A549 (cell line): ENCODE data around the gene CCNQ. TPM values are rescaled to one million over a fixed set of nuclear protein-coding genes. Genes with fewer than 3 reads are reported as not detected.

Source experiments
- ATAC-seq, 2 experiments: fragments of 200-7000 bp in 1 of 2; fragments of >200 bp in 1 of 2; cut with Nextera tagmentation in 1 of 2; cut with Tn5 transposase in 1 of 2; 3 replicates each; pipeline versions ENCODE4 v1.8.0 to v1.9.1; 2018 to 2020; ENCODE audit warnings: mild to moderate bottlenecking in 1 of 2, moderate library complexity in 1 of 2
- CTCF ChIA-PET: fragments of 300-600 bp; sonication (Branson Sonifier 250); formaldehyde crosslinking; extraction: SDS; loops from one replicate; lab custom pipeline; 2021; ENCODE audit warnings: antibody characterized with exemption, inconsistent platforms; lab: Yijun Ruan, JAX
- POLR2A ChIA-PET: fragments of 350-600 bp; formaldehyde crosslinking; extraction: SDS; loops from one replicate; lab custom pipeline; 2021; ENCODE audit warnings: antibody characterized with exemption, inconsistent platforms; lab: Yijun Ruan, JAX
- DNase-seq, 2 experiments: peaks; one replicate each; pipeline versions ENCODE4 v3.0.0 to v3.0.0-alpha.2; 2011 to 2016; ENCODE audit warnings: low read depth in 1 of 2, low spot score in 1 of 2
- FAIRE-seq: peaks from 2 replicates; lab custom pipeline; 2011; peaks lifted over from hg19 to GRCh38; lab: Jason Lieb, UNC
- H3K27ac ChIP-seq, 2 experiments: fragments of >200 bp; sonication (Bioruptor Twin); formaldehyde crosslinking; 3 replicates each; pipeline ENCODE4 v1.5.1; 2016 to 2017
- H3K4me1 ChIP-seq: fragments of >200 bp; sonication (Bioruptor Twin); formaldehyde crosslinking; 3 replicates; pipeline ENCODE4 v1.6.1; 2016
- H3K4me2 ChIP-seq: fragments of >200 bp; sonication (Bioruptor Twin); formaldehyde crosslinking; 3 replicates; pipeline ENCODE4 v1.6.1; 2016
- H3K4me3 ChIP-seq: fragments of >200 bp; sonication (Bioruptor Twin); formaldehyde crosslinking; 3 replicates; pipeline ENCODE4 v1.5.1; 2016
- H3K9me3 ChIP-seq: fragments of >200 bp; sonication (Bioruptor Twin); formaldehyde crosslinking; 3 replicates; pipeline ENCODE4 v1.6.1; 2016
- BHLHE40 ChIP-seq: IDR thresholded peaks from 2 replicates; pipeline ENCODE4 v1.6.1; 2012; ENCODE audit warnings: low read depth, low read length, inconsistent platforms
- CBX8 ChIP-seq: fragments of 200-600 bp; sonication (generic); IDR thresholded peaks from 2 replicates; pipeline ENCODE4 v1.6.1; 2016
- CEBPB ChIP-seq, 2 experiments: fragments of >200 bp in 1 of 2; sonication (Bioruptor Twin) in 1 of 2; formaldehyde crosslinking in 1 of 2; IDR thresholded peaks; 2 replicates each; pipeline ENCODE4 v1.6.1; 2012 to 2016
- CHD4 ChIP-seq: fragments of 200-600 bp; sonication (generic); IDR thresholded peaks from 2 replicates; pipeline ENCODE4 v1.6.1; 2016; ENCODE audit warnings: antibody characterized with exemption, mild to moderate bottlenecking, borderline replicate concordance
- CTCF ChIP-seq: fragments of >200 bp; sonication (Bioruptor Twin); formaldehyde crosslinking; IDR thresholded peaks from 3 replicates; pipeline ENCODE4 v1.5.1; 2016
- EHMT2 ChIP-seq: fragments of 200-600 bp; sonication (generic); IDR thresholded peaks from 2 replicates; pipeline ENCODE4 v1.6.1; 2016; ENCODE audit warnings: antibody characterized with exemption, low read depth, mild to moderate bottlenecking, moderate library complexity
- ELK1 ChIP-seq: fragments of 150-350 bp; IDR thresholded peaks from 2 replicates; pipeline ENCODE4 v1.6.1; 2014; ENCODE audit warnings: low read depth, mild to moderate bottlenecking, low read length
- HDAC2 ChIP-seq: fragments of 200-600 bp; sonication (generic); IDR thresholded peaks from 2 replicates; pipeline ENCODE4 v1.6.1; 2016
- HEYL ChIP-seq: fragments of 250-450 bp; sonication (Bioruptor Pico); IDR thresholded peaks from 2 replicates; pipeline ENCODE4 v1.8.0; 2021; ENCODE audit warnings: mild to moderate bottlenecking, moderate library complexity
- HOXB5 ChIP-seq: fragments of 250-450 bp; sonication (Bioruptor Pico); IDR thresholded peaks from 2 replicates; pipeline ENCODE4 v1.5.0; 2020; ENCODE audit warnings: mild to moderate bottlenecking, moderate library complexity
- JUN ChIP-seq, 2 experiments: fragments of >200 bp; sonication (Bioruptor Twin); formaldehyde crosslinking; IDR thresholded peaks; 2 replicates in 1 of 2; 3 replicates in 1 of 2; pipeline ENCODE4 v1.6.1; 2016 to 2017
- JUNB ChIP-seq: fragments of >200 bp; sonication (Bioruptor Twin); formaldehyde crosslinking; IDR thresholded peaks from 2 replicates; pipeline ENCODE4 v1.6.1; 2016
- MYC ChIP-seq: IDR thresholded peaks from 2 replicates; pipeline ENCODE4 v1.6.1; 2012; ENCODE audit warnings: mild to moderate bottlenecking, inconsistent platforms, low read length, improper control_type of control experiment, borderline replicate concordance
- NPAS2 ChIP-seq: fragments of 250-450 bp; sonication (Bioruptor Pico); IDR thresholded peaks from 2 replicates; pipeline ENCODE4 v1.8.0; 2022; ENCODE audit warnings: mild to moderate bottlenecking, moderate library complexity, borderline replicate concordance
- NR3C1 ChIP-seq: fragments of >200 bp; sonication (Bioruptor Twin); formaldehyde crosslinking; IDR thresholded peaks from 3 replicates; pipeline ENCODE4 v1.6.1; 2017
- PHF8 ChIP-seq: fragments of 200-600 bp; sonication (generic); IDR thresholded peaks from 2 replicates; pipeline ENCODE4 v1.6.1; 2016; ENCODE audit warnings: low read depth, mild to moderate bottlenecking, antibody characterized with exemption, moderate library complexity, borderline replicate concordance
- POLR2A ChIP-seq: IDR thresholded peaks from 2 replicates; pipeline ENCODE4 v1.6.1; 2012; ENCODE audit warnings: mild to moderate bottlenecking, low read length
- POLR2AphosphoS2 ChIP-seq: conservative IDR thresholded peaks from 2 replicates; pipeline ENCODE4 v1.6.1; 2012; ENCODE audit warnings: low read length, improper control_type of control experiment, inconsistent platforms
- RAD21 ChIP-seq, 2 experiments: fragments of >200 bp in 1 of 2; sonication (Bioruptor Twin) in 1 of 2; formaldehyde crosslinking in 1 of 2; IDR thresholded peaks in 1 of 2; conservative IDR thresholded peaks in 1 of 2; 2 replicates in 1 of 2; 3 replicates in 1 of 2; pipeline ENCODE4 v1.6.1; 2012 to 2018; ENCODE audit warnings: inconsistent platforms in 1 of 2
- RARB ChIP-seq: fragments of 250-450 bp; sonication (Bioruptor Pico); IDR thresholded peaks from 2 replicates; pipeline ENCODE4 v1.8.0; 2021; ENCODE audit warnings: mild to moderate bottlenecking, moderate library complexity
- SMC3 ChIP-seq: fragments of >200 bp; sonication (Bioruptor Twin); formaldehyde crosslinking; IDR thresholded peaks from 3 replicates; pipeline ENCODE4 v1.6.1; 2018; ENCODE audit warnings: inconsistent platforms
- SREBF2 ChIP-seq: fragments of 450-650 bp; IDR thresholded peaks from 2 replicates; pipeline ENCODE4 v1.6.1; 2014; ENCODE audit warnings: mild to moderate bottlenecking, moderate library complexity
- ZNF302 ChIP-seq: fragments of 250-450 bp; sonication (Bioruptor Pico); IDR thresholded peaks from 2 replicates; pipeline ENCODE4 v1.9.0; 2021; ENCODE audit warnings: inconsistent platforms, mild to moderate bottlenecking, moderate library complexity
- ZSCAN20 ChIP-seq: fragments of 250-450 bp; sonication (Bioruptor Pico); IDR thresholded peaks from 2 replicates; pipeline ENCODE4 v1.8.0; 2022; ENCODE audit warnings: mild to moderate bottlenecking, moderate library complexity
- WGBS: methylation state at CpG from one replicate; pipeline ENCODE4 v1.1.6; 2017; ENCODE audit errors: missing lambda C conversion rate; 5-methylcytosine and 5-hydroxymethylcytosine counted together
- polyA plus RNA-seq, 4 experiments: library from polyadenylated mRNA; depleted of rRNA in 3 of 4; stranded (reverse); fragments of >200 nt; fragmentation: RNase III in 1 of 4; extraction: RNeasy Plus Mini Kit Qiagen cat#74134 plus additional on column Dnase treatment in 1 of 4; gene quantifications; 2 replicates in 3 of 4; 3 replicates in 1 of 4; pipeline ENCODE4 v1.2.3, GENCODE V29; 2011 to 2017
- TF ChIP-seq, protein P1 (sequence below): fragments of 450-650 bp; IDR thresholded peaks from 2 replicates; pipeline ENCODE4 v1.6.1; 2014; ENCODE audit warnings: antibody characterized with exemption
- TF ChIP-seq, protein P2 (sequence below): fragments of 250-450 bp; sonication (Bioruptor Pico); IDR thresholded peaks from 2 replicates; pipeline ENCODE4 v1.5.0; 2021; ENCODE audit warnings: mild to moderate bottlenecking, moderate library complexity, borderline replicate concordance
- TF ChIP-seq, protein P3 (sequence below): fragments of >200 bp; sonication (Bioruptor Twin); formaldehyde crosslinking; IDR thresholded peaks from 3 replicates; pipeline ENCODE4 v1.6.1; 2016

The CCNQ gene
- polyA plus RNA-seq, 2 of the 4 experiments (the other 2 are of a cell fraction), result 25.6 to 32.0 TPM

DNA sequence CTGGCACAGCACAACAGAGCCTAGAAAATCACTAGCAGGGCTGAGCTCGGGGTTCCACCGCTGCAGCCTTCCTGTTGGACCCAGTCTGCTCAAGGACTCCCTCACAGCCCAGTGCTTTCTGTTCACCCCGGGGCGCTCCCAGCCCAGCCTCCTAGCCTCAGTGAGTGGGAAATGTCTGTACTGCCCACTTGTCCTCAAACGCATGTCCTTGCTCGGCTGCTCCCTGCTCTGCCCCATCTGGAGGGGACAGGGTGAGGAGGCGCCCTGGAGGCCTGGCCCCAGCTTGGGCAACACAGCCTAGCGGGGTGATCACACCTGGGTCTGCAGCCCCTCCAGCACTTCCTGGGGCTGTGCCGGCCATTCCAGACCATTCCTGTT lies 11.9 kb upstream of the CCNQ start:
- H3K9me3 ChIP-seq, result no peaks in the 10 kb centered on the region
- H3K4me3 ChIP-seq, result no peak overlapping the region
- ChIA-PET CTCF (interaction anchor here (0.9 to 2.6 kb wide), 8 partner anchors 11 to 98 kb away, joined by 3 to 43 read pairs (median 16); no protein-coding TSS in a partner anchor), POLR2A (no interaction called here)
- DNase-seq (no peak), ATAC-seq (peak; percentile 41 to 52; a peak in 3 of 6 replicates), FAIRE-seq (no peak)
- no peak overlapping the region; the same call in 2 of the 3 replicates for H3K4me2 ChIP-seq
- no peak overlapping the region for H3K27ac ChIP-seq
- WGBS, result 78% methylated on average over 4 of the region's 9 CpGs
- H3K4me1 ChIP-seq, result peaks cover 6% of the 10 kb centered on the region; the same call in 2 of the 3 replicates
- TF ChIP-seq, protein P1, sequence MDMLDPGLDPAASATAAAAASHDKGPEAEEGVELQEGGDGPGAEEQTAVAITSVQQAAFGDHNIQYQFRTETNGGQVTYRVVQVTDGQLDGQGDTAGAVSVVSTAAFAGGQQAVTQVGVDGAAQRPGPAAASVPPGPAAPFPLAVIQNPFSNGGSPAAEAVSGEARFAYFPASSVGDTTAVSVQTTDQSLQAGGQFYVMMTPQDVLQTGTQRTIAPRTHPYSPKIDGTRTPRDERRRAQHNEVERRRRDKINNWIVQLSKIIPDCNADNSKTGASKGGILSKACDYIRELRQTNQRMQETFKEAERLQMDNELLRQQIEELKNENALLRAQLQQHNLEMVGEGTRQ, result no peak
- TF ChIP-seq SREBF2, result no peak
- no peak for TF ChIP-seq JUN (IDR thresholded peaks at IDR 0.05)
- no peak for TF ChIP-seq ZNF302
- TF ChIP-seq, protein P2, sequence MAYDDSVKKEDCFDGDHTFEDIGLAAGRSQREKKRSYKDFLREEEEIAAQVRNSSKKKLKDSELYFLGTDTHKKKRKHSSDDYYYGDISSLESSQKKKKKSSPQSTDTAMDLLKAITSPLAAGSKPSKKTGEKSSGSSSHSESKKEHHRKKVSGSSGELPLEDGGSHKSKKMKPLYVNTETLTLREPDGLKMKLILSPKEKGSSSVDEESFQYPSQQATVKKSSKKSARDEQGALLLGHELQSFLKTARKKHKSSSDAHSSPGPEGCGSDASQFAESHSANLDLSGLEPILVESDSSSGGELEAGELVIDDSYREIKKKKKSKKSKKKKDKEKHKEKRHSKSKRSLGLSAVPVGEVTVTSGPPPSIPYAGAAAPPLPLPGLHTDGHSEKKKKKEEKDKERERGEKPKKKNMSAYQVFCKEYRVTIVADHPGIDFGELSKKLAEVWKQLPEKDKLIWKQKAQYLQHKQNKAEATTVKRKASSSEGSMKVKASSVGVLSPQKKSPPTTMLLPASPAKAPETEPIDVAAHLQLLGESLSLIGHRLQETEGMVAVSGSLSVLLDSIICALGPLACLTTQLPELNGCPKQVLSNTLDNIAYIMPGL (CRISPR knock-in tag), result no peak
- no peak for TF ChIP-seq RARB (CRISPR knock-in tag)
- TF ChIP-seq ZSCAN20, result no peak
- no peak for TF ChIP-seq HOXB5 (CRISPR knock-in tag)
- TF ChIP-seq POLR2AphosphoS2, result no peak
- no peak for TF ChIP-seq SMC3
- TF ChIP-seq NR3C1, result no peak
- TF ChIP-seq JUNB, result no peak
- no peak for TF ChIP-seq CHD4
- no peak for TF ChIP-seq HDAC2
- TF ChIP-seq, protein P3, sequence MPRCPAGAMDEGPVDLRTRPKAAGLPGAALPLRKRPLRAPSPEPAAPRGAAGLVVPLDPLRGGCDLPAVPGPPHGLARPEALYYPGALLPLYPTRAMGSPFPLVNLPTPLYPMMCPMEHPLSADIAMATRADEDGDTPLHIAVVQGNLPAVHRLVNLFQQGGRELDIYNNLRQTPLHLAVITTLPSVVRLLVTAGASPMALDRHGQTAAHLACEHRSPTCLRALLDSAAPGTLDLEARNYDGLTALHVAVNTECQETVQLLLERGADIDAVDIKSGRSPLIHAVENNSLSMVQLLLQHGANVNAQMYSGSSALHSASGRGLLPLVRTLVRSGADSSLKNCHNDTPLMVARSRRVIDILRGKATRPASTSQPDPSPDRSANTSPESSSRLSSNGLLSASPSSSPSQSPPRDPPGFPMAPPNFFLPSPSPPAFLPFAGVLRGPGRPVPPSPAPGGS, result no peak

DNA sequence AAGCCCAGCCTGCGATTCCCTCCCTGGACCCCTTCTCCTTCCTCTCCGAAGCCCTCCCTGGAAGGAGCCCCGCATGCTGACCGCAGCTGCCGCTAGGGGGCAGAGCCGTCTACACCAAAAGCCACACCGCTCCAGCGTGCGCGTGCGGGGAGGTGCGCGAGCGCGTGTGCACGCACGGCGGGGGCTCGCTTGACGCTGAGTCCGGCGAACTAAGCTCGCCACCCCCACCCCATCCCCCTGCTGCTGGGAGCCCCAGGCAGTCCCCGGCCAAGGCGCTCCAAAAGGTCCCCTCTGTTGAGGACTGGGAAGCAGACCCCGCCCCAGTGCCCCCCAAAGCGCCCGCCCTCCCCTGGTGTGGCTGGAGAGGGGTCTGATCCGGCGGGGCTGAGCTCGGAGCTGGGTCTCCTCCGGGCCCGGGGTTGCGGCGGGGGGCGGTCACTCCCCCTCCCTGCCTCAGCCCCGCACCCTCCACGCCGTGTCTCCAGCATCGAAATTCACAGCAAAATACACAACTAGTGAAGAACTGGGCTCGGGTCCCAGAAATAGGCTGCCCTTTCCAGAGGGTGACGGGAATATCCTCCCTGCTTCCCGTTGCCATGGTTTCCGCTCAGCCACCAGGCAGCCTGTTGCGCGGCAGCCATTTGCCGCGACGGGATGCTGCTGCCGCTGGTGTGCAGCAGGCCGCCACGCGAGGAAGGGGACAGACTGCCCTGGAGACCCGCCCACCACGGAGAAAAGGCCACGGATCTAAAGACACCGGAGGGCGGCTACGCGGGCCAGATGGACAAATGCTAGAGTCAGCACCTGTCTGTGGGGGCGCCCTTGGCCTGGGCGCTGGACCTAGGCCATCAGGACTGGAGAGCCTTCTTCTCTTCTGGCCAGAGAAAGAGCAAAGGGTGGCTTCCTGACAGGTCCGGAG lies 11.2 kb upstream of the CCNQ start:
- H3K4me3 ChIP-seq, result peak overlapping the region; percentile 44
- peak overlapping the region; percentile 57 to 89; a peak in 5 of 6 replicates for H3K27ac ChIP-seq
- ChIA-PET CTCF (interaction anchor here (0.5 to 2.6 kb wide), 46 partner anchors 10 to 1342 kb away, joined by 3 to 45 read pairs (median 4); partner anchors contain the start of genes CCNQ, DUSP9, PLXNB3 and PNCK), POLR2A (interaction anchor here (1.4 kb wide), 1 partner anchor 11 kb away, joined by 4 read pairs; no protein-coding TSS in a partner anchor)
- DNase-seq, result peak; percentile 65 to 74
- no peak for FAIRE-seq
- peak overlapping the region; percentile 85 for H3K4me2 ChIP-seq
- WGBS, result 37% methylated on average over 5 of the region's 63 CpGs
- H3K4me1 ChIP-seq, result peaks cover 6% of the 10 kb centered on the region; the same call in 2 of the 3 replicates
- peak; percentile 90 to 98 for ATAC-seq
- no peaks in the 10 kb centered on the region for H3K9me3 ChIP-seq
- no peak for TF ChIP-seq NPAS2 (CRISPR knock-in tag)
- no peak; the same call in 1 of the 2 replicates for TF ChIP-seq MYC
- TF ChIP-seq CHD4, result no peak
- no peak for TF ChIP-seq CEBPB (IDR thresholded peaks at IDR 0.05)
- no peak for TF ChIP-seq BHLHE40
- peak; percentile 69 to 77 for TF ChIP-seq RAD21 (conservative IDR thresholded peaks at IDR 0.05 in 1 of 2, IDR thresholded peaks at IDR 0.05 in 1 of 2)
- TF ChIP-seq ELK1, result no peak
- TF ChIP-seq HEYL (CRISPR knock-in tag), result no peak
- TF ChIP-seq PHF8, result no peak
- TF ChIP-seq POLR2A, result no peak
- TF ChIP-seq SMC3, result peak; percentile 64
- TF ChIP-seq CTCF, result peak; percentile 69
- TF ChIP-seq CBX8, result no peak
- TF ChIP-seq EHMT2, result no peak
- no peak for TF ChIP-seq RARB (CRISPR knock-in tag)
- TF ChIP-seq NR3C1, result no peak
- no peak for TF ChIP-seq JUN (IDR thresholded peaks at IDR 0.05)
